HG03521 (cell line): ENCODE measurements around the gene CPT1B.
"Not testable (repeated sequence)": the region's sequence is repeated elsewhere in the genome, so short reads cannot be mapped to it uniquely, and the experiment has no call there.

Experiments
- ATAC-seq: cut with Tn5 transposase; IDR thresholded peaks from one replicate; pipeline ENCODE4 v1.9.1; 2021; ENCODE audit warnings: mild to moderate bottlenecking, moderate library complexity; ENCODE audit not compliant: unreplicated experiment

CPT1B gene

DNA sequence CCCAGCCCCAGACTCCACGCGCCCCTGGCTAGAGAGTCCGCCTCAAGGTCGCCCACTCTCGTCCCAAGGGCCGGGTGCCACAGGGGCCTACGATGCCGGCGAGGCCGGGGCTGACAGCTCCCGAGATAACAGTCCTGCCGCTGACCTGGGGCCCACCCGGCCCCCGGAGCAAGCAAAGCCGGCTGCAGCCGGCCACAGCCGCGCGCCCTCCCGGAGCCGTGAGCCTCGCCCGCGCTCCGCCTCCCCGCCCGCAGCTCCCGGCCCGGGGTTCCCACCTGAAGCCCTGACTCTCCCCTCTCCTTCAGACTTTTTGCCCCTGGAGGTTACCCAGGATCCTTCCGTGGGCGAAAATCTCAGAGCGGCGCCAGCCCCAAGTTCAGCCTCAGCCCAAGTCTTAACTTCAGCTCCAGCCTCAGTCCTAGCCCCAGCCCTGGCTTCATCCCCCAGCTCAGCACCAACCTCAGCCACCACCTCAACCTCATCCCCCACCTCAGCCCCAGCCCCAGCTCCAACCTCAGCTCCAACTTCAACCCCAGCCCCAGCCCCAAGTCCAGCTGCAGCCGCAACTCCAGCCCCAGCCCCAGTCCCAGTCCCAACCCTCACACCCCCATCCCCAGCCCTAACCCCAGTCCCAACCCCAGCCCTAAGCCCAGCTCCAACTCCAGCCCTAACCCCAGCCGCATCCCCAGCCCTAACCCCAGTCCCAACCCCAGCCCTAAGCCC lies 30.8 kb downstream of the CPT1B start:
- no peak for ATAC-seq

DNA sequence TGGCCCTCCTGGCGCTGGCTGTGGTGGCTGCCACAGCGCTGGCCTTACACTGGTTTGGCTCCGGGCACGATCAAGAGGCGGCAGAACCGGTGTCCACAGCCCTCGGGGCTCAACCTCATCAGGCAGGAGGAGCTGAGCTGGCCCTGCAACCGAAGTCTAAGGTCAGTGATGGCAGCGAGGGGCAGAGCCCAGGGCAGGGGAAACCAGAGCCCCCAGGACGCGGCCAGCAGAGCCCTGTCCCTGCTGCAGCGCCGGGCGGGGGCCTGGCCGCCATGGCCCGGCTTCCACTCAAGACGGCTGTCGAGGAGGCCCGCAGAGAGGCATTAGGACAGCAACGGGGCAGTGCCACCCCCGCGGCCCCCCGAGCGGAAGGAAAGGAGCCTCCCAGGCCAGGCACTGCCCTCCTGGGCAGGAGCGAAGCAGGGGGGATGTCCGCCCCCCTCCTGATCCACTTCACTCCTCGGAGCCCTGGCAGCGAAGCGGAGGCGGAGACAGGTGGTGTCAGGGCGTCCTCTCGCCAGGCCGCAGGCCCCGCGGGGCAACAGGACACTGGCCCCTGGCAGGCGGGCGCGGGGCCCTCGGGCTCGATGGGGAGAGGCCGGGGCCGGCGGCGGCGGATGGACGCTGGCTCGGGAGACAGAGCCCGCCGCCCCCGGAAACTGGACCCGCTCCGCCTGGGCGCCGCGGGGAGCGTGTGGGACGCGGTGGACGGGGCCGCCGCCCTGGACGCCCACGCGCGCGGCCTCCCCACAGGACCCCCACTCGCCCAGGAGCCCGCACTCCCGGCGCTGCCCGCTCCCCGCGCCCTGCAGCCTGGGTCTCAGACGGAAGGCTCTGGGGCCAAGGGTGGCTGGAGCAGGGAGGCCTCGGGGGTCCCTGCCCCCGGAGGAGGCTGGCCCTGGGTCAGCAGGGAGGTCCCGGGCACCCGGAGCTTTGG lies 31.6 kb downstream of the CPT1B start:
- ATAC-seq = no peak

DNA sequence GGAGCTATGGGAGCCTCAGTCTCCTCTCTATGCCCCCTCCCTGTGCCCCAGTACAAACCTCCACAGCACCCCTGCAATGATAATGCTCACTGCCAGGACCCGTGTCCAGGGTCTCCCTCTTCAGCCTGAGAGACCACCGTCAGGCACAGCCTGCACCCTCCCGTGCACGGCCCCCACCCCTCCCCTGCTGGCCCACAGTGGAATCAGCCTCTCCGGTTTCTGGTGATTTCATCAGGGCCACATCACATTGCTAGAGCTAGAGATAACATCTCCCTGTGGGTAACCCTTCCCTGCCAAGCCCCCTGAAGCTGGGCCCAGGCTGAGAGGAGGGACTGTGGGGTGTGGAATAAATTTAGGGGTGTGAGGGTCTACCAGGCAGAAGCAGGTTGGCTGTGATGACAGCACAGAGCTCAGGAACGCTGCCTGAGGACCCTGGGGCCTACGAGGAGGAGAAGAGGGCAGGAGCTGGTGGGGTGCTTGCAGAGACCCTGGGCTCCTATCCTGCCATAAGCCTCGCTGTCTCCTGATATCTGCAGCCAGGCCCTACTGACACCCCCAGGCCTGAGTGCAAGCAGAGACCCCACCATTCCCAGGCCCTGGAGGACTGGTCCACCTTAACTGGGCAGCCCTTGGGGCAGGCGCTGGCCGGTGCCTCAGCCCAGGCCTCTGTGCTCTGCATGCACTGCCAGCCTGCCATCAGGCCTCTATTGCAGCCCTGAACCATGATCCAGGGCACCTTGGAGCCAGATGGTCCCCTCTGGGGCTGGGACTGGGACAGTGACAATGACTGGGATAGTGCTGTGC lies 32.5 kb downstream of the CPT1B start, which contains the start of gene KLHDC7B:
TSS of gene KLHDC7B (plus strand) at position 378 of the 804 bp plus-strand sequence. CDS start at position 723, 345 bp downstream.
- ATAC-seq = no peak

DNA sequence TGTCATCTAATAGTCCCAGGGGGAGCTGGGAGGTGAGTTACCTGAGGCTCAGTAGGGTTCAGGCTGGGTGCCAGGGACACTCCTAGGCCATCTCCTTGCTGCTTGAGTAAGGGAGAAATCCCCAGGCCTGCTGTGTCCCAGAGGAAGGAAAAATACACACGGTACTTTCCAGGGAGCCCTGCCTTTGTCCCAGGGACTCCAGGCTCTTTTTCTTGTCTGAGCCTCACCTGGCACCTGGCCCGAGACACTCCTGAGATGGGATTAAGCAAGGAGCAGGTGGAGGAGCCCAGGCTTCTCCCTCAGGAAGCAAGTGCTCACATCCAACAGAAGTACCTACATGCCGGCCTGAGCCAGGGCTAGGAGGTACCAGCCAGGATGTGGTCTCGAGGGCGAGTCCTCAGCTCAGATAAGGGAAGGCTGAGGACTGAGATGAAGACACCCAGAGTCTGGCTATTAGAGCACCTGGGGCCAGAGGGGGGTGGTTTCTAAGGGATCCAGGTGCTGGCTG lies 33.4 kb downstream of the CPT1B start:
- ATAC-seq = no peak

DNA sequence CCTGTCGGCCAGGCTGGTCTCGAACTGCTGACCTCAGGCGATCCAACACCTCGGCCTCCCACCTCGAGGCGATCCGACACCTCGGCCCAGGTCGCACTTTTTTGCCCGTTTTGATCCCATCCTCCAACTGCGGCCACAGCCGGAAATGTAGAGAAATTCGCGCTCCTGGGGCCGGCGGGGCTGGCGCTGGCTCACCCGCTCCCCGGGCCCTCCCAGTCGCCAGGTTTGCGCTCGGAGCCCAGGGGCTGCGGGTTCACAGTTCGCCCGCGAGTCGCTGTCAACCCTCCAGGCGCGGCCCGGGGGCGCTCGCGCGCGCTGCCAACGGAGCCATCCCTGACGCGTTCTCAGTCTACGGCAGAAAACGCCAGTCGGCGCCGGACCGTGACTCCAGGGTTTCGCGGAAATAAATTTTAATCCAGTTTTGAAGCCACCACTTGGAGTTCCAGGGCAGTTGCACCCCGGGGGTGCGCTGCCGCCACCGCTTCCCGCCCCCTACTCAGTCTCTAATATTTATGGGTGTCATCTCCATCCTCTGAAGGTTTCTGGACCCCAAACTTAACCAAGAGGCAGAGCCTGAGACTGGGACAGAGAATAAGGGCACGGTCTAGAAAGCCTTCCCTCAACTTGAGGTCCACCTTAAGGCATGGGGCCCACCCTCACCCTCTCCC lies 34.0 kb downstream of the CPT1B start:
- ATAC-seq = no peak

DNA sequence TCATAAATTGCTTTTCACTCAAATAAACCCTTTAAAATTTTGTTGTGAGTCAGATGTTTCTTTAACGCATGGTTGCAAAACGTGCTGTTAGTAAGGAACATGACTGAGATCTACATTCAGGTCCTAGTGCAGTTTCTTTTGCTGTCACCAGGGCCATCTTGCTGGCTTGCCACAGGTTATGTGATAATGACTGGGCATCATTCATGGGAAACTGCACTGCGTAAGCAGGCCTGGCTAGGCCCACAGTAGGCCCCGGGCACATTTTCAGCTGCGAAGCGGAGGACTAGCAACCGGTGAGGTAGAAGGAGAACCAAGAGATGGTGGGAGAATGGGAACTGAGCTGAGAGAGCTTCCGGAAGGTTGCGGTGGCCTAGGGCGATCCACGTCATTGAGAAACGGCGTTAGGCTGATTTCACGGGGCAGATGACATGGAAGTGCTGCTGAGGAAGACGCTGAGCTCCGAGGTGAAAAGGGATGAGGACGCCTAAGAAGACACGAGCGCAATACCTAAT lies 35.8 kb downstream of the CPT1B start:
- ATAC-seq = no peak

DNA sequence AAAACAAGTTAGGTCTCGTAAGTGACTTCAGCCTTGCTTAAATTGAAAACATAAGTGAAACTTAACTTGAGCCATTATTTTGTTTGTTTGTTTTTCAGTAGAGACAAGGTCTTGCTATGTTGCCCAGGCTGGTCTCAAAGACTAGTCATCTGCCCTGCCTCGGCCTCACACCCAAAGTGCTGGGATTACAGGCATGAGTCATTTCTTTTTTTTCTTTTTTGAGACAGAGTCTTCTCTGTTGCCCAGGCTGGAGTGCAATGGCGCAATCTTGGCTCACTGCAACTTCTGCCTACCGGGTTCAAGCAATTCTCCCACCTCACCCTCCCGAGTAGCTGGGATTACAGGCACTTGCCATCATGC lies 36.6 kb downstream of the CPT1B start:
- not testable (repeated sequence) for ATAC-seq

DNA sequence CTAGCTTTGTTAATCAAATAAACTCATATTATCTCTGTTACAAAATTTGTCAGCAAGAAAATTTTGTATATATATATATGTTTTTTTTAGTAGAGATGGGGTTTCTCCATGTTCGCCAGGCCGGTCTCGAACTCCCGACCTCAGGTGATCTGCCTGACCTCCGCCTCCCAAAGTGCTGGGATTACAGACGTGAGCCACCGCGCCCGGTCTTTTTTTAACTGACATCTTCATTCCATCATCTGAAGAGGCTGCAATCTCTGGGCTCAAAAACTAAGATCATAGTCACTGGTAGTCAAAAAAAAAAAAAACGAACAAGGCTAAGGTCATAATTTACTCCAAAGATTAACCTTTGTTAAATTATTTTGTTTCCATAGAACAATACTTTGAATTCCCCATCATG lies 37.8 kb downstream of the CPT1B start:
- no peak for ATAC-seq

DNA sequence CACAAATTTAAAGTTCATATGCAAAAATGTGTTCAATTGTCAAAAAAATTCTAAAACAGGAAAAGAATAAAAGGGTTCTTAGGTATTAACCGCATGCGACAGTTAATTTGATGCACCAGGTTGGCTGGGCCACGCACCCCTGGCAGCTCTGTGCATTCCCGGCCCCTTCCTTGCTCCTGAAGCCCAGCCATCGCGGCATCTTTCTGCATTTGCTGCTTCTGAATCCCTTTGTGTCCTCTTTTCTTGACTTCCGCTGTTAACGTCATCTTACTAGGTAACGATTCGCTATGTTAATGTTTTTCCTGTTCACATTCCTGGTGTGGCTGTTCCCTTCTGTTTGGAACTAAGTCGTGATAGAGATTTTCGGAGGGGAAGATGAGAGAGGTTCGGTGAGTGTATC lies 40.5 kb downstream of the CPT1B start:
- ATAC-seq = no peak

DNA sequence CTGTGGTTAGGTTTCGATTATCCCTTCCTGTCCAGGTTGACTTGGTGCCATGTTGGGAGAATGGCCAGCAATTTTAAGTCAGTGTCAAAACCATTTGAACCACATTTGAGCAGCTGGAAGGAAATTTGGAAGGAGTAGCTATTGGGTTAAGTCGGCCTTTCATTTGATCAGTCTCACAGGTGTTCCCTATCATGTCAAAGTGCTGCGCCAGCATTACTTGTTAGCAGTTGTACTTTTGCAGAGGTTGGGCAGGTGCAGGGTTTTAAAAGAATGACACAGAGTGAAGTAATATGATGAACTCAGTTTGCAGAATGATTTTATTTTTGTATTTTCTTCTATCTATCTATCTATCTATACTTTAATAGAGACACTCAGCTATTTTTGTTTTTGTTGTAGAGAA lies 42.0 kb downstream of the CPT1B start:
- ATAC-seq = no peak

DNA sequence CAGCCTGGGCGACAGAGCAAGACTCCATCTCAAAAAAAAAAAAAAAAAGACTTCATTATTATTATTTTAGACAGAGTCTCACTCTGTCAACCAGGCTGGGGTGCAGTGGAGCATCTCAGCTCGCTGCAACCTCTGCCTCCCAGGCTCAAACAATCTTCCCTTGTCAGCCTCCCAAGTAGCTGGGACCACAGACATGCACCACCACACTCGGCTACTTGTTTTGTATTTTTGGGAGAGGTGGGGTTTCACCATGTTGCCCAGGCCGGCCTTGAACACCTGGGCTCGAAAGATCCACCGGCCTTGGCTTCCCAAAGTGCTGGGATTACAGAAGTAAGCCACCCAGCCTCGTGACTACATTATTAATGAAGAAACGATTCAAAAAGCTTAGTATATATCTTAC lies 43.1 kb downstream of the CPT1B start:
- ATAC-seq = no peak

DNA sequence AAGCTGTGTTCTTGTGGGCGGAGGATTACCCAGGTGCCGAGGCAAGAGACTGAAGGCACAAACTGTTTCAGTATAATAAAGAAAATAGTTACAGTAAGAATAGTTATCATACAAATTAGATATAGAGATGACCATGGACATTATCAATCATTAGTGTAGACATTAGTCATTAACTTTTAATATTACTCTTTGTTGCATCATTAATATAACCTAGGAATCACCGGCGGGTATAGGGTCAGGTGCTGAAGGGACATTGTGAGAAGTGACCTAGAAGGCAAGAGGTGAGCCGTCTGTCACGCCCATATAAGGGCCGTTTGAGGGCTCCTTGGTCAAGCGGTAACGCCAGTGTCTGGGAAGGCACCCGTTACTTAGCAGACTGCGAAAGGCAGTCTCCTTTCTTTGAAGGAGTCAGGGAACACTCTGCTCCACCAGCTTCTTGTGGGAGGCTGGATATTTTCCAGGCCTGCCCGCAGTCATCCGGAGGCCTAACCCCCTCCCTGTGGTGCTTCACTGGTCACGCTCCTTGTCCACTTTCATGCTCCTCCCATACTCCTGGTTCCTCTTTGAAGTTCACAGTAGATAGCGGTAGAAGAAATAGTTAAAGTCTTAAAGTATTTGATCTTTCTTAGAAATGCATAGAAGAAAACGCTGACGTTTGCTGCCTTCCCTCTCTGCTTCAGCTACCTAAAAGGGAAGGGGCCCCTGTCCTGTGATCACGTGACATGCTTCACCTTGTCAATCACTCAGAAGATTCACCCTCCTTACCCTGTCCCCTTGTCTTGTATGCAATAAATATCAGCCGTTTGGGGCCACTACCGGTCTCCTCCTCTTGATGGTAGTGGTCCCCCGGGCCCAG lies 44.1 kb downstream of the CPT1B start:
- ATAC-seq = not testable (repeated sequence)

DNA sequence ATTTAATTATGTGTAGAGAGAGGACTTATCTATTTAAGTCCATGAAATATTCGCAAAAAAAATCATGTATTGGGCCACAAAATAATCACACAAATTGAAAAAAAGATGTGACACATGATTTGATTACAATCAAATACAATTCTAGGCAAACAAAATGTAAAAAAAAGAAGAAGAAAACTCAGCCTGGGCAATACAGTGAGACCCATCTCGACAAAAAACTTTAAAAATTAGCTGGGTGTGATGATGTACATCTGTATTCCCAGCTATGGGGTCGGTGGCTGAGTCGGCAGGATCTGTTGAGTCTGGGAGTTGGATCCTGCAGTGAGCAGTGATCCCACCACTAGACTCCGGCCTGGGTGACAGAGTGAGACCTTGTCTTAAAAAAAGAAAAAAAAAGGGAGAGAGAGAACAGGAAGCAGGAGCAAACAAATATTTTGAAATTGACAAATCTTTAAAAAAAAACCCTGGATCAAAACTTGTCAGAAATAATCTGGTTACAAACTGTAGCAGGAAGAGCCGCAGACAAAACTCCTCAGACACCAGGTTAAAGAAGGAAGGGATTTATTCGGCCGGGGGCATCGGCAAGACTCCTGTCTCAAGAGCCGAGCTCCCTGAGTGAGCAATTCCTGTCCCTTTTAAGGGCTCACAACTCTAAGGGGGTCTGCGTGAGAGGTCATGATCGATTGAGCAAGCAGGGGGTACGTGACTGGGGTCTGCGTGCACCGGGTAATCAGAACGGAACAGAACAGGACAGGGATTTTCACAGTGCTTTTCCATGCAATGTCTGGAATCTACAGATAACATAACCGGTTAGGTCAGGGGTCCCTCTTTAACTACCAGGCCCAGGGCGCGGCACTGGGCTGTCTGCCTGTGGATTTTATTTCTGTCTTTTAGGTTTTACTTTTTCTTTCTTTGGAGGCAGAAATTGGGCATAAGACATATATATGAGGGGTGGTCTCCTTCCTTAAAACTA lies 45.1 kb downstream of the CPT1B start:
- no peak for ATAC-seq

DNA sequence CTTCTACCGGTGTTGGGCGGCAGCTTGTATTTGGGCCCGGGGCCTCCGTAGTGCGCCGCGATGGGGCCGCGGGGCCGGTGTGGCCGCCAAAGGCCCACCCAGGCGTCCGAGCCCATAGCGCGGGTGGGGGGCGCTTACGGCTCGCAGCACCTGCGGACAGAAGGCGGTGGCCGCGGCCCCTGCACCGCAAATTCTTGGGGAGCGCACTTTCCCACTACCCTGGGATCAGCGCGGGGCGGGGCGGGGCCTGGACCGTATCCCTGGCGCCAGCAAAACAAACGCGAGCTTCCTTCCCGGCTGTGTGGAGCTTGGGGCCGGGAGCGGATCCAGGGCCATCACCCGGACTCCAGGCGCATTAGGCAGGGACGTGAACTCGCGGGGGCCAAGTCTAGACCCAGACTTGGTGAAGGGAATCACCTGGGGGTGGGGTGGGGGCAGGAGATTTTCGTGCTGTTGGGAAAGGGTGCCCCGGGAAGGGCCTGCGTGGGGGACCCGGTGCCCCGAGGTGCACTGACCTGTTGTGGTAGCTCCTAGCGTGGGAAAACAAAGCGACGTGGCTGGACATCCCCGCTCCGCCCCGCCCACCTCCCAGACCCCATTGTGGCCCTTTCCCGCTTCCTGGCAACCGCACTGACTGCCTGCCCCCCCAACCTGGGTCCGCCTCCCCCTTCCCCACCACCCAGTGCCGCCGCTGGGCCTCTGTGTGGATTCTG lies 46.1 kb downstream of the CPT1B start:
- ATAC-seq = no peak

DNA sequence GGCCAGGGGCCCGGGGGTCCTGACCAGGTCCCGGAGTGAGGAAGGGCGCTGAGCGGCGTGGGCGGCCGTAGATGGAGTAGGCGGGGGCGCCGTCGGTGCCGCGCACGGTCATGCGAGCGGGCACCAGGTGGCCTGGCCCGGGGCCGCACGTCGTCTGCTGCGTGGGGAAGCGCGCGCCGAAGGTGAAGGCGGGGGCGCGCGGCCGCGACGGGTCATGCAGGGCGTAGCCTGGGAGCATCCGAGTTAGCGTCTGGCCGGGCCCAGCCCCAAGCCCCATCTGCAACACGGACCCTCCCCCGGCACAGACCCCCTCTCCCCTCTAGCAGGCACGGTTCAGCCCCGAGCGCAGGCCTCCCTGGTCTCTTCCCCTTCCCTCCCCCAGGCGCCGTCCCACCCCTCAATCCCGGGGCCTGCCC lies 46.7 kb downstream of the CPT1B start:
- ATAC-seq = no peak

DNA sequence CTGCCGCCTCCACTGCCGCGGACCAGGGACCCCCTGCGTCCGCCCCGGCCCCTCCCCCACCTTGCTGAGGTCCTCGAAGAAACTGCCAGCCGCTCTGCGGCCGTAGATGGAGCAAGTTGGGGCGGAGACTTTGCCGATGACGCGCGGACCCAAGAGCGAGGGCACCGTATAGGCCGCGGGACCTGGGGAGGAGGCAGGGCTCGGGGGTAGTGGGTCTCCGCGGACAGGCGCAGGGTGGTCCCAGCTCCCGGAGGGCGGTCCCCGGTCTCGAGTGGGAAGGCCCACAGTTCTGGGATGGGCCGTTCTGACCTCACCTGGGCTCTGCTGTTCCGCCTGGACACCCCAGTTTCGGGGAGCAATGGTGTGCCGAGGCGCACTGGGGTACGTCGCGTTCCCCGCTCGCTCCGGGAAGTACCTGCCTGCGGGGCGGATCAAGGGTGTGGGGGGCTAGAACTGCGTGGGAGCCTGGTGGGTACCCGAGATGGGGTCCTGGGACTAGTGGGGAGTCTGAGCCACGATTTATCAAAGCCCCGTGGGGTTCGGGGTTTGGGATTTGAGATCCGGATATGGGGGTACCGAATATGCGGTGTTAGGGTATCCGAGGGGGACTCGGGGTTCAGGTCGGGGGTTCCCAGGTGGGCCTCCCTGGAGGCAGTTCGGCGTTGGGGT lies 47.2 kb downstream of the CPT1B start:
- no peak for ATAC-seq

DNA sequence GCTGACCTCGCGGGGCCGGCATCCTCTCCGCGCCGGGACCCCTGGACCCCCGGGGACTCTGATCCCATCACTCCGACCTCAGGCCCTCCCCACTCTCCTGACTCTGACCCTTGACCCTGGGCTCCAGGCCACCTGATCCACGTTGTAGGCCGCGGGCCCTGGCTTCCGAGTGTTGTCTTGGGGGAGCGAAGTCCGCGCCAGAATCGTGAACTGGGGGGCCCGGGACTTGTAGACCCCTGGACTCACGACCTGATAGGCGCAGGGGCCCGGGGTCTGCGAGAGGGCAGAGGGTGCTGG lies 47.7 kb downstream of the CPT1B start:
- no peak for ATAC-seq
